ENCODE results near the gene TLR8. TPM values are rescaled to one million over a fixed set of nuclear protein-coding genes. Genes with fewer than 3 reads are reported as not detected.

Gene TLR8
- total RNA-seq, 1 donor from 2014 or later: not detected

GRCh38 chrX:12949205-12949926 lies 42.9 kb downstream of the TLR8 start:
- no peak overlapping the region for H3K4me3 Mint-ChIP-seq (ENCODE audit: unreplicated experiment)
- Histone ChIP-seq H3K4me2 (ENCODE audit: low read length) (peak overlapping the region; percentile 62), H3K9ac (ENCODE audit: low read length) (peak overlapping the region; percentile 73), H4K20me1 (ENCODE audit: insufficient read depth, low read length) (no peaks in the 10 kb centered on the region), H3K27me3 (ENCODE audit: insufficient read depth, low read length) (no peaks in the 10 kb centered on the region), H3K4me1 (ENCODE audit: insufficient read depth, low read length) (peaks cover 21% of the 10 kb centered on the region), H3K27ac (ENCODE audit: low read depth, low read length) (peak overlapping the region; percentile 77), H3K36me3 (ENCODE audit: insufficient read depth, low read length) (no peaks in the 10 kb centered on the region), H3K79me2 (ENCODE audit: insufficient read depth, low read length) (no peaks in the 10 kb centered on the region), H3K9me3 (ENCODE audit: insufficient read depth, low read depth, low read length) (no peaks in the 10 kb centered on the region), H2AFZ (ENCODE audit: low read depth, low read length) (peak overlapping the region; percentile 72), H3K4me3 (ENCODE audit: insufficient read depth, low read depth, low read length) (no peak overlapping the region)
- FAIRE-seq (peak; percentile 97), DNase-seq (ENCODE audit: low read depth) (peak; percentile 65)
- TF ChIP-seq, protein P1, sequence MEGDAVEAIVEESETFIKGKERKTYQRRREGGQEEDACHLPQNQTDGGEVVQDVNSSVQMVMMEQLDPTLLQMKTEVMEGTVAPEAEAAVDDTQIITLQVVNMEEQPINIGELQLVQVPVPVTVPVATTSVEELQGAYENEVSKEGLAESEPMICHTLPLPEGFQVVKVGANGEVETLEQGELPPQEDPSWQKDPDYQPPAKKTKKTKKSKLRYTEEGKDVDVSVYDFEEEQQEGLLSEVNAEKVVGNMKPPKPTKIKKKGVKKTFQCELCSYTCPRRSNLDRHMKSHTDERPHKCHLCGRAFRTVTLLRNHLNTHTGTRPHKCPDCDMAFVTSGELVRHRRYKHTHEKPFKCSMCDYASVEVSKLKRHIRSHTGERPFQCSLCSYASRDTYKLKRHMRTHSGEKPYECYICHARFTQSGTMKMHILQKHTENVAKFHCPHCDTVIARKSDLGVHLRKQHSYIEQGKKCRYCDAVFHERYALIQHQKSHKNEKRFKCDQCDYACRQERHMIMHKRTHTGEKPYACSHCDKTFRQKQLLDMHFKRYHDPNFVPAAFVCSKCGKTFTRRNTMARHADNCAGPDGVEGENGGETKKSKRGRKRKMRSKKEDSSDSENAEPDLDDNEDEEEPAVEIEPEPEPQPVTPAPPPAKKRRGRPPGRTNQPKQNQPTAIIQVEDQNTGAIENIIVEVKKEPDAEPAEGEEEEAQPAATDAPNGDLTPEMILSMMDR (IDR thresholded peaks at IDR 0.05; ENCODE audit: insufficient read depth, low read depth, low read length): no peak
- no peak for TF ChIP-seq EZH2 (IDR thresholded peaks at IDR 0.05; ENCODE audit: insufficient read depth, low read length)
- H3K27ac Mint-ChIP-seq (ENCODE audit: unreplicated experiment): peak overlapping the region; percentile 89
- peaks cover 44% of the 10 kb centered on the region for H3K4me1 Mint-ChIP-seq (ENCODE audit: low read depth, unreplicated experiment)
- no peaks in the 10 kb centered on the region for H3K27me3 Mint-ChIP-seq (ENCODE audit: low read depth, unreplicated experiment)
- H3K36me3 Mint-ChIP-seq (ENCODE audit: low read depth, unreplicated experiment): no peaks in the 10 kb centered on the region
- no peaks in the 10 kb centered on the region for H3K9me3 Mint-ChIP-seq (ENCODE audit: unreplicated experiment)

- peak overlapping the region; percentile 72 for H2AFZ ChIP-seq (ENCODE audit: low read depth, low read length)
- peak; percentile 87 for DNase-seq (ENCODE audit: low read depth)
Measured at GRCh38 chrX:12949927-12950656, 43.7 kb downstream of the TLR8 start.

More at GRCh38 chrX:12949927-12950656, 43.7 kb downstream of the TLR8 start:
- Histone ChIP-seq H3K9me3 (ENCODE audit: insufficient read depth, low read depth, low read length) (no peaks in the 10 kb centered on the region), H3K9ac (ENCODE audit: low read length) (peak overlapping the region; percentile 73), H3K27me3 (ENCODE audit: insufficient read depth, low read length) (no peaks in the 10 kb centered on the region), H3K36me3 (ENCODE audit: insufficient read depth, low read length) (no peaks in the 10 kb centered on the region), H3K4me1 (ENCODE audit: insufficient read depth, low read length) (peaks cover 21% of the 10 kb centered on the region), H3K4me3 (ENCODE audit: insufficient read depth, low read depth, low read length) (no peak overlapping the region), H3K4me2 (ENCODE audit: low read length) (peak overlapping the region; percentile 62), H3K79me2 (ENCODE audit: insufficient read depth, low read length) (no peaks in the 10 kb centered on the region), H4K20me1 (ENCODE audit: insufficient read depth, low read length) (no peaks in the 10 kb centered on the region), H3K27ac (ENCODE audit: low read depth, low read length) (peak overlapping the region; percentile 77)
- Mint-ChIP-seq H3K4me3 (ENCODE audit: unreplicated experiment) (no peak overlapping the region), H3K4me1 (ENCODE audit: low read depth, unreplicated experiment) (peaks cover 43% of the 10 kb centered on the region), H3K9me3 (ENCODE audit: unreplicated experiment) (no peaks in the 10 kb centered on the region), H3K27ac (ENCODE audit: unreplicated experiment) (peak overlapping the region; percentile 89), H3K27me3 (ENCODE audit: low read depth, unreplicated experiment) (no peaks in the 10 kb centered on the region), H3K36me3 (ENCODE audit: low read depth, unreplicated experiment) (no peaks in the 10 kb centered on the region)
- no peak for FAIRE-seq
- no peak for TF ChIP-seq EZH2 (IDR thresholded peaks at IDR 0.05; ENCODE audit: insufficient read depth, low read length)
- TF ChIP-seq, protein P1 (IDR thresholded peaks at IDR 0.05; ENCODE audit: insufficient read depth, low read depth, low read length): no peak

All from astrocyte (in vitro differentiated cells and primary cell).